ENCODE measurements around the gene RALGPS2.

Gene RALGPS2

GRCh38 chr1:178874966-178875365, 149.9 kb downstream of the RALGPS2 start:
- H3K9me3 ChIP-seq (ENCODE audit: control insufficient read depth, low read length), result no peaks in the 10 kb centered on the region
- H3K27me3 ChIP-seq (ENCODE audit: control insufficient read depth, insufficient read depth, low read length), result no peaks in the 10 kb centered on the region
- H3K9ac ChIP-seq (ENCODE audit: low read length), result no peak overlapping the region
- H3K4me3 ChIP-seq (ENCODE audit: low read length), result no peak overlapping the region
- H3K36me3 ChIP-seq (ENCODE audit: control insufficient read depth, insufficient read depth, low read length), result no peaks in the 10 kb centered on the region
- H3K4me1 ChIP-seq (ENCODE audit: control insufficient read depth, insufficient read depth, low read length), result peaks cover 16% of the 10 kb centered on the region

- peaks cover 13% of the 10 kb centered on the region for H3K4me1 ChIP-seq (ENCODE audit: control insufficient read depth, insufficient read depth, low read length)
- H3K36me3 ChIP-seq (ENCODE audit: control insufficient read depth, insufficient read depth, low read length), result no peaks in the 10 kb centered on the region
- H3K9me3 ChIP-seq (ENCODE audit: control insufficient read depth, low read length), result no peaks in the 10 kb centered on the region
- no peak overlapping the region for H3K4me3 ChIP-seq (ENCODE audit: low read length)
- H3K27me3 ChIP-seq (ENCODE audit: control insufficient read depth, insufficient read depth, low read length), result no peaks in the 10 kb centered on the region
- H3K9ac ChIP-seq (ENCODE audit: low read length), result no peak overlapping the region
Observed at GRCh38 chr1:178875936-178876335, 150.9 kb downstream of the RALGPS2 start.

- Histone ChIP-seq H3K4me3 (ENCODE audit: low read length) (no peak overlapping the region), H3K27me3 (ENCODE audit: control insufficient read depth, insufficient read depth, low read length) (no peaks in the 10 kb centered on the region), H3K9ac (ENCODE audit: low read length) (no peak overlapping the region), H3K36me3 (ENCODE audit: control insufficient read depth, insufficient read depth, low read length) (no peaks in the 10 kb centered on the region), H3K4me1 (ENCODE audit: control insufficient read depth, insufficient read depth, low read length) (no peaks in the 10 kb centered on the region), H3K9me3 (ENCODE audit: control insufficient read depth, low read length) (no peaks in the 10 kb centered on the region)
Observed at GRCh38 chr1:178877896-178878295, 152.9 kb downstream of the RALGPS2 start.

DNA sequence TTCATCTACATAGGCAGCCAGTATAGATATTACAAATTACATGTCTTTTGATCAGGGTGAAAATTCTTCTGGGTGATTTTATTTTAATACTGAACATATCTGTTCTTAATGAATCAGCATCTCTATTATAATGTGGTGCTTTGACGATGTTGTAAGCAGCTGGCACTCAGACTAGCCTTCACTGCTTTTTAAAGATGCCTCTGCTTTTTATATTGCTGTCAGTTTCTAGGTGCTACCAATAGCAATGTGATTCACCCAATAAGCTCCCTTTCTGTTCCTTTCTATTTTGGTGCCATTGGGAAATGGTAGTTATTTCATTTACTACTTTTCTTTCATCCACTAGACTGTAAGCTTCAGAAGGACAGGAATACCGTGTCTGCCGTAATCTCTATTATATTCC, 156.9 kb downstream of the RALGPS2 start:
- H3K9me3 ChIP-seq (ENCODE audit: control insufficient read depth, low read length), result no peaks in the 10 kb centered on the region
- no peaks in the 10 kb centered on the region for H3K4me1 ChIP-seq (ENCODE audit: control insufficient read depth, insufficient read depth, low read length)
- no peaks in the 10 kb centered on the region for H3K27me3 ChIP-seq (ENCODE audit: control insufficient read depth, insufficient read depth, low read length)
- H3K4me3 ChIP-seq (ENCODE audit: low read length), result no peak overlapping the region
- no peak overlapping the region for H3K9ac ChIP-seq (ENCODE audit: low read length)
- no peaks in the 10 kb centered on the region for H3K36me3 ChIP-seq (ENCODE audit: control insufficient read depth, insufficient read depth, low read length)

- no peaks in the 10 kb centered on the region for H3K36me3 ChIP-seq (ENCODE audit: control insufficient read depth, insufficient read depth, low read length)
Observed at GRCh38 chr1:178885869-178886268, 160.8 kb downstream of the RALGPS2 start.

GRCh38 chr1:178886551-178886950, 161.5 kb downstream of the RALGPS2 start:
- Histone ChIP-seq H3K4me1 (ENCODE audit: control insufficient read depth, insufficient read depth, low read length) (no peaks in the 10 kb centered on the region), H3K4me3 (ENCODE audit: low read length) (no peak overlapping the region), H3K27me3 (ENCODE audit: control insufficient read depth, insufficient read depth, low read length) (no peaks in the 10 kb centered on the region), H3K36me3 (ENCODE audit: control insufficient read depth, insufficient read depth, low read length) (no peaks in the 10 kb centered on the region), H3K9ac (ENCODE audit: low read length) (no peak overlapping the region), H3K9me3 (ENCODE audit: control insufficient read depth, low read length) (no peaks in the 10 kb centered on the region)

More at GRCh38 chr1:178885869-178886268, 160.8 kb downstream of the RALGPS2 start:
- H3K4me3 ChIP-seq (ENCODE audit: low read length), result no peak overlapping the region
- H3K9ac ChIP-seq (ENCODE audit: low read length), result no peak overlapping the region
- H3K4me1 ChIP-seq (ENCODE audit: control insufficient read depth, insufficient read depth, low read length), result no peaks in the 10 kb centered on the region
- H3K9me3 ChIP-seq (ENCODE audit: control insufficient read depth, low read length), result no peaks in the 10 kb centered on the region
- H3K27me3 ChIP-seq (ENCODE audit: control insufficient read depth, insufficient read depth, low read length), result no peaks in the 10 kb centered on the region

DNA sequence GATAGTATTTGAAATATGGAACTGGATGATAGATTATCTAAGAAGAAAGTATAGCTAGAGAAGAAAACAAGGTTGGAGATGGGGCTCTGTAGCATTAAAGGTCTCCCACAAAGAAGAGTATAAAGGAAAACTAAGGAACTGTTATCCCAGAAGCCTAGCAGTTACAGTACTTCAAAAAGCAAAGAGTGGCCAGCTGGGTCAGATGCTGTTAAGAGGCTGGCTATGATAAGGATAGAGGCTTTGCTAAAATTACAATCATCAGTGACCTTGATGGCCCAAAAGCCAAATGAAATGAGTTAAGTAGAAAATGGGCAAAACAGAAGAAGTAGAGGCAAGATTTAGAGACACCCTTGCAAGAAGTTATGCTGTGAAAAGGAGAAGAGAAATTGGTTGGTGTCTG, 170.9 kb downstream of the RALGPS2 start:
- Histone ChIP-seq H3K9ac (ENCODE audit: low read length) (no peak overlapping the region), H3K36me3 (ENCODE audit: control insufficient read depth, insufficient read depth, low read length) (no peaks in the 10 kb centered on the region), H3K9me3 (ENCODE audit: control insufficient read depth, low read length) (no peaks in the 10 kb centered on the region), H3K4me3 (ENCODE audit: low read length) (no peak overlapping the region), H3K27me3 (ENCODE audit: control insufficient read depth, insufficient read depth, low read length) (no peaks in the 10 kb centered on the region), H3K4me1 (ENCODE audit: control insufficient read depth, insufficient read depth, low read length) (no peaks in the 10 kb centered on the region)

DNA sequence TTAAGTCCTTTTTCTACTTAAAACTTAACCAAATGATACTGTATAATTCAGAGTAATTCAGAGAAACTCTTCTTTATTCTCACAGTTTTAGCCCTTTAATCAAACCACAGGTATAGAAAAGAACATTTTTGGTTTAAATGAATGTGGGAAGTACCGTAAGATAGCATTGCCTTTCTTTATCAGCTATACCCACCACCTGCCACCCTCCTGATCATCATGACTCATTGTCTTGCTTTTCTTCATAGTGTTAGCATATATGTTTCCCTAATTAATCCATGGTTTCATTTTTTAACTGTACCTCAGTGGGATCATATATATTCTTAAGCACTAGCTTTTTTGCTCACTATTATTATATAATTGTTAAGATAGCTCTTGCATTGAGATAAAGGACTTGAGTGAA, 173.4 kb downstream of the RALGPS2 start:
- no peaks in the 10 kb centered on the region for H3K27me3 ChIP-seq (ENCODE audit: control insufficient read depth, insufficient read depth, low read length)

GRCh38 chr1:178899402-178899801, 174.4 kb downstream of the RALGPS2 start:
- Histone ChIP-seq H3K4me3 (ENCODE audit: low read length) (no peak overlapping the region), H3K27me3 (ENCODE audit: control insufficient read depth, insufficient read depth, low read length) (no peaks in the 10 kb centered on the region), H3K9me3 (ENCODE audit: control insufficient read depth, low read length) (no peaks in the 10 kb centered on the region), H3K9ac (ENCODE audit: low read length) (no peak overlapping the region), H3K4me1 (ENCODE audit: control insufficient read depth, insufficient read depth, low read length) (no peaks in the 10 kb centered on the region), H3K36me3 (ENCODE audit: control insufficient read depth, insufficient read depth, low read length) (no peaks in the 10 kb centered on the region)

More for the DNA sequence above, 173.4 kb downstream of the RALGPS2 start:
- Histone ChIP-seq H3K9me3 (ENCODE audit: control insufficient read depth, low read length) (no peaks in the 10 kb centered on the region), H3K4me1 (ENCODE audit: control insufficient read depth, insufficient read depth, low read length) (no peaks in the 10 kb centered on the region), H3K9ac (ENCODE audit: low read length) (no peak overlapping the region), H3K36me3 (ENCODE audit: control insufficient read depth, insufficient read depth, low read length) (no peaks in the 10 kb centered on the region), H3K4me3 (ENCODE audit: low read length) (no peak overlapping the region)

DNA sequence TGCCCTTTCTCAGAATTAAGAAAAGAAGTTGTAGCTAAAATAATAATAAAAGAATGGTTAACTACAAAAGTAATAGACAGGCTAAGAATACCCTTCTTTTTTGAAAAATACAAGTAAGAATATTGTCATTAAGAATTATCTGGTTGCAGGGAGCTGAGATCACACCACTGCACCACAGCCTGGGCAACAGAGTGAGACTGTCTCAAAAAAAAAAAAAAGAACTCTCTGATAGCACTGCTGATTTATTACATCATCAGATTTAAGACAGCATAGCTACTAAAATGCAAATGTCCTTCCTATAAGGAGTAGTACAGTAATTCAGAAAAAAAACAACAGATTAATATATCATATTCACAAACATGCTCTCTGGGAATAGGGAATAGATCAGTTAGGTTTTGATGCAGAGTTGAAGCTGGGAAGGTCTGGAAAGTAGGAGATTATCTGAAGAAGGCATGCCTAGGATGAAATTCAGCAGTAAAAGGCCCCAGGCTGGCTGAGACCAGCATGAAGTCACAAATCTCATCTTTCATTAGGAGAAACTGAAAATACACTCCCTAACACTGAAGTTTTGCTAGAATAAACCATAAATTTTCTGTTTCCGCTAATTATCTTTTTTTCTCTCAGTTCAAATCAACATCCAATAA, 176.6 kb downstream of the RALGPS2 start:
- H3K4me3 ChIP-seq (ENCODE audit: low read length), result no peak overlapping the region
- no peaks in the 10 kb centered on the region for H3K4me1 ChIP-seq (ENCODE audit: control insufficient read depth, insufficient read depth, low read length)
- H3K9me3 ChIP-seq (ENCODE audit: control insufficient read depth, low read length), result no peaks in the 10 kb centered on the region
- H3K36me3 ChIP-seq (ENCODE audit: control insufficient read depth, insufficient read depth, low read length), result no peaks in the 10 kb centered on the region
- no peaks in the 10 kb centered on the region for H3K27me3 ChIP-seq (ENCODE audit: control insufficient read depth, insufficient read depth, low read length)
- no peak overlapping the region for H3K9ac ChIP-seq (ENCODE audit: low read length)

- no peaks in the 10 kb centered on the region for H3K27me3 ChIP-seq (ENCODE audit: control insufficient read depth, insufficient read depth, low read length)
- no peak overlapping the region for H3K9ac ChIP-seq (ENCODE audit: low read length)
- no peaks in the 10 kb centered on the region for H3K9me3 ChIP-seq (ENCODE audit: control insufficient read depth, low read length)
- no peak overlapping the region for H3K4me3 ChIP-seq (ENCODE audit: low read length)
- no peaks in the 10 kb centered on the region for H3K4me1 ChIP-seq (ENCODE audit: control insufficient read depth, insufficient read depth, low read length)
- no peaks in the 10 kb centered on the region for H3K36me3 ChIP-seq (ENCODE audit: control insufficient read depth, insufficient read depth, low read length)
Observed at GRCh38 chr1:178908358-178908757, 183.3 kb downstream of the RALGPS2 start.

DNA sequence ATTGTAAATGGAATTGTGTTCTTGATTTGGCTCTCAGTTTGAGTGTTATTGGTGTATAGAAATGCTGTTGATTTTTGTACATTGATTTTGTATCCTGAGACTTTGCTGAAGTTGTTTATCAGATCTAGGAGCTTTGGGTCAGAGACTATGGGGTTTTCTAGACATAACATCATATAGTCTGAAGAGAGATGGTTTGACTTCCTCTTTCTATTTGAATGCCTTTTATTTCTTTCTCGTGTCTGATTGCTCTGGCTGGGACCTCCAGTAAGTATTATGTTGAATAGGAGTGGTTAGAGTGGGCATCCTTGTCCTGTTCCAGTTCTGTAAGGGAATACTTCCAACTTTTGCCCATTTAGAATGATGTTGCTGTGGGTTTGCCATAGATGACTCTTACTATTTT, 185.0 kb downstream of the RALGPS2 start:
- Histone ChIP-seq H3K27me3 (ENCODE audit: control insufficient read depth, insufficient read depth, low read length) (no peaks in the 10 kb centered on the region), H3K4me1 (ENCODE audit: control insufficient read depth, insufficient read depth, low read length) (no peaks in the 10 kb centered on the region), H3K4me3 (ENCODE audit: low read length) (no peak overlapping the region), H3K9ac (ENCODE audit: low read length) (no peak overlapping the region), H3K9me3 (ENCODE audit: control insufficient read depth, low read length) (no peaks in the 10 kb centered on the region), H3K36me3 (ENCODE audit: control insufficient read depth, insufficient read depth, low read length) (no peaks in the 10 kb centered on the region)

DNA sequence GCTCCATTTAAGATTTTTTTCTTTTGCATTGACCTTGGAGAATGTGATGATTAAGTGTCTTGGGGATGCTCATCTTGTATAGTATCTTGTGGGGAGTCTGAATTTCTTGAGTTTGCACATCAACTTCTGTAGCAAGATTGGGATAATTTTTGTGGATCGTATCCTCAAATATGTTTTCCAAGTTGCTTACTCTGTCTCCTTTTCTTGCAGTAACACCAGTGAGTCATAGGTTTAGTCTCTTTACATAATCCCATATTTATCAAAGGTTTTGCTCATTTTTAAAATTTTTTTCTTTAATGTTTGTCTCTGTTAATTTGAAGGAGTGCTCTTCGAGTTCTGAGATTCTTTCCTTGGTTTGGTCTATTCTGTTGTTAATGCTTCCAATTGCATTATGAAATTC, 187.6 kb downstream of the RALGPS2 start:
- Histone ChIP-seq H3K4me3 (ENCODE audit: low read length) (no peak overlapping the region), H3K9me3 (ENCODE audit: control insufficient read depth, low read length) (no peaks in the 10 kb centered on the region), H3K36me3 (ENCODE audit: control insufficient read depth, insufficient read depth, low read length) (no peaks in the 10 kb centered on the region), H3K4me1 (ENCODE audit: control insufficient read depth, insufficient read depth, low read length) (no peaks in the 10 kb centered on the region), H3K9ac (ENCODE audit: low read length) (no peak overlapping the region), H3K27me3 (ENCODE audit: control insufficient read depth, insufficient read depth, low read length) (no peaks in the 10 kb centered on the region)
